GM19240 (cell line): ENCODE data around the gene ZDHHC20.

Source experiments
- DNase-seq: peaks from one replicate; pipeline ENCODE4 v3.0.0; 2011; ENCODE audit warnings: low spot score; ENCODE audit not compliant: insufficient read length

Gene ZDHHC20

DNA sequence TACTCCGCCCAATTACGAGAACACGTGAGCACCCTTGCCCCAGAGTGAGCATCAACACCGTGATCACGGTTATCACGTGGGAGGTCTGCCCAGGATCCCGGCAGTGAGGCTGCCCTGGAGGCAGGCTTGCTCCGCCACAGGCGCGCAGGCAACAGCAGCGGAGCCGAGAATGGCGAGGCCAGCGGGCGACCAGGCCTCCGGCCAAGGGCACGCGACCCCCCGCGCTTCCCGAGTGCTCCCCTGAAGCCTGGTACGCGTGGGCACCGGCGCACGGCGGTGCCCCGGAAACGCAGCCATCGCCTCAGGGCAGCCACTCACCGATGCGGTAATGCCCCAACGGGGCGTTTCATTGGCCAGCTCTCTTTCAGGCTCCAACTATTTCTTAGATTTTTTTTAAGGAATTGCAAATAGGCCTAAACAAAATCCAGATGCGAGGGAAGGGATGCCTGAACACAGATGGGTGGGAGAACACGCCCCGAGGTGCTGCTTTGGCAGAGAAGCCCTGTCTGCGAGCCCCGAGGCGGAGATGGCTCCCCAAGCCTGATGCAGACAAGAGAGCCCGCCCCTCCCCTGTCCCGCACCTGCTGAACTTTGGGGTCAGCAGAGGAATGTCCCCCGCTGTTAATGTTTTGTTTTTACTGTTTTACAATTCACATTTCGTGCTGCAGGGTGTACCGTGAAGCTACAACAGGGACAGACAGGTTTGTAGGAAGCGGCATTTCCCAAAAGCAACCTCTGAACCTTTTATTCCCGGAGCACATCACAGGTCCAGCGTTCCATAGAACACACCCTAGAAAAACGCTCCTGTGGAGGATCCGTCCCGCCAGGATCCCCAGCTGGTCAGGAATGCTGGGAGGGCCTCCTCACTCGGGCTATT lies 132.7 kb downstream of the ZDHHC20 start:
- no peak for DNase-seq

DNA sequence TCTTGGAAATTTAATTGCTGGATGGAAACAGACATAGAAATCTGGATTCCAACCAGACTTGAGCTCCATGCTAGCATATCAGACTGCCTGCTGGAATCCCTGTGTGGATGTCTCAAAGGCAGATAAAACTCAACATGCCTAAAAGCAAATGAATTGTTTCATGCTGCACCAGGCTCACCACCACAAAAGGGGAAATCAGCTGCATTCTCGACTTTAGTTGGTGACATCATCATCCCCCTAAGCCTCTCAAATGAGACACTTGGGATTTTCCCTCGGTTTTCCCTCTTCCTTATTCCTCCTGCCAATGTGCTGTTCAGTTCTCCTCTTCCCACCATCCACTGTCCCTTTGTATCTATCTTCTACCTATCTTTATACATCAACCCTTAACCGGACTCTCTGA lies 134.3 kb downstream of the ZDHHC20 start:
- no peak for DNase-seq

DNA sequence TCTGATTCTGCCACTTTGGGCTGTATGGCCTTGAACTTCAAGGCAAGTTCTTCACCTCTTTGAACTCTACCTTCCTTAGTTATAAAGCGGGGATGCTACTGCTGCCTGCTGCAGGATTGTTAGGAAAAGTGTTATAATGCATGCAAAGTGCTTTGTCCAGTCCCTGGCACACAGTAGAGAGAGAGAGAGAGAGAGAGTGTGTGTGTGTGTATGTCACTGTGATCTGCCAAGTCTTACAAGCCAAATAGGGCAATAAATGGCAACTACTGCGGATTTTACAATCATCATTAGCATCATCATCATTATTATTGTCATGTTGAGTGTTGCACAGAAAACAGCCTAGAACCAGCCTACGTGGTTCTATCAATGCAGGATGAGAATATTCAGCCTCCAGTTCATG lies 136.1 kb downstream of the ZDHHC20 start:
- DNase-seq: no peak
